ENCODE measurements around the gene SCO1. TPM values are rescaled to one million over a fixed set of nuclear protein-coding genes. Genes with fewer than 3 reads are reported as not detected.

The SCO1 gene
- total RNA-seq, 1 donor from 2014 or later: 36.0 TPM

DNA sequence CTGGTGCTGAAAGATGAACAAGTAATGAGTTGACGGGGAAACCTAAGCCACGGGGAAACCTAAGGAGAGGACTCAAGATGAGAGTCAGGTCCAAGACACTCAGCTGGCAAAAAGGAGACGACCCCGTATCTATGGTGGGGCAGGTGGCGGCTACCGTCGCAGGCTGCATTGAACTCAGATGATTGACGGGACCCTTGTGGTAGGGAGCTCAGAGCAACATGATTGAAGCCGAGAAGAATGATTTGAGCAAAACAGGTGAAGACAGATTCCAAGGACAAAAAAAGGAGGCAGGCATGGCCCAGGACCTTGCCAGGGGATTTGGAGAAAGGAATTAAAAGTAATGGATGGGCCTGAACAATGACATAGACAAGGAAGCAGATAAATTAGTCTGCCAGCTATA is 32.8 kb downstream of the SCO1 start:
- Histone ChIP-seq H2AFZ (ENCODE audit: low read depth, low read length) (no peak overlapping the region), H3K27ac (ENCODE audit: low read depth, low read length) (no peak overlapping the region), H3K36me3 (ENCODE audit: insufficient read depth, low read length) (no peaks in the 10 kb centered on the region), H3K4me2 (ENCODE audit: low read length) (no peak overlapping the region), H3K9ac (ENCODE audit: low read length) (no peak overlapping the region), H3K9me3 (ENCODE audit: insufficient read depth, low read depth, low read length) (no peaks in the 10 kb centered on the region), H3K27me3 (ENCODE audit: insufficient read depth, low read length) (no peaks in the 10 kb centered on the region), H3K4me3 (ENCODE audit: insufficient read depth, low read depth, low read length) (no peak overlapping the region), H3K79me2 (ENCODE audit: insufficient read depth, low read length) (no peaks in the 10 kb centered on the region), H4K20me1 (ENCODE audit: insufficient read depth, low read length) (no peaks in the 10 kb centered on the region), H3K4me1 (ENCODE audit: insufficient read depth, low read length) (peaks cover 4% of the 10 kb centered on the region)
- Mint-ChIP-seq H3K4me3 (ENCODE audit: unreplicated experiment) (no peak overlapping the region), H3K27me3 (ENCODE audit: low read depth, unreplicated experiment) (no peaks in the 10 kb centered on the region), H3K4me1 (ENCODE audit: low read depth, unreplicated experiment) (peaks cover 3% of the 10 kb centered on the region), H3K9me3 (ENCODE audit: unreplicated experiment) (no peaks in the 10 kb centered on the region), H3K27ac (ENCODE audit: unreplicated experiment) (no peak overlapping the region), H3K36me3 (ENCODE audit: low read depth, unreplicated experiment) (no peaks in the 10 kb centered on the region)
- FAIRE-seq (no peak), DNase-seq (ENCODE audit: low read depth) (no peak)
- TF ChIP-seq, protein P1, sequence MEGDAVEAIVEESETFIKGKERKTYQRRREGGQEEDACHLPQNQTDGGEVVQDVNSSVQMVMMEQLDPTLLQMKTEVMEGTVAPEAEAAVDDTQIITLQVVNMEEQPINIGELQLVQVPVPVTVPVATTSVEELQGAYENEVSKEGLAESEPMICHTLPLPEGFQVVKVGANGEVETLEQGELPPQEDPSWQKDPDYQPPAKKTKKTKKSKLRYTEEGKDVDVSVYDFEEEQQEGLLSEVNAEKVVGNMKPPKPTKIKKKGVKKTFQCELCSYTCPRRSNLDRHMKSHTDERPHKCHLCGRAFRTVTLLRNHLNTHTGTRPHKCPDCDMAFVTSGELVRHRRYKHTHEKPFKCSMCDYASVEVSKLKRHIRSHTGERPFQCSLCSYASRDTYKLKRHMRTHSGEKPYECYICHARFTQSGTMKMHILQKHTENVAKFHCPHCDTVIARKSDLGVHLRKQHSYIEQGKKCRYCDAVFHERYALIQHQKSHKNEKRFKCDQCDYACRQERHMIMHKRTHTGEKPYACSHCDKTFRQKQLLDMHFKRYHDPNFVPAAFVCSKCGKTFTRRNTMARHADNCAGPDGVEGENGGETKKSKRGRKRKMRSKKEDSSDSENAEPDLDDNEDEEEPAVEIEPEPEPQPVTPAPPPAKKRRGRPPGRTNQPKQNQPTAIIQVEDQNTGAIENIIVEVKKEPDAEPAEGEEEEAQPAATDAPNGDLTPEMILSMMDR (IDR thresholded peaks at IDR 0.05; ENCODE audit: insufficient read depth, low read depth, low read length): no peak
- no peak for TF ChIP-seq EZH2 (IDR thresholded peaks at IDR 0.05; ENCODE audit: insufficient read depth, low read length)

GRCh38 chr17:10663231-10663630 is 34.1 kb downstream of the SCO1 start:
- Histone ChIP-seq H3K79me2 (ENCODE audit: insufficient read depth, low read length) (no peaks in the 10 kb centered on the region), H2AFZ (ENCODE audit: low read depth, low read length) (no peak overlapping the region), H3K9me3 (ENCODE audit: insufficient read depth, low read depth, low read length) (no peaks in the 10 kb centered on the region), H4K20me1 (ENCODE audit: insufficient read depth, low read length) (no peaks in the 10 kb centered on the region), H3K4me3 (ENCODE audit: insufficient read depth, low read depth, low read length) (no peak overlapping the region), H3K4me1 (ENCODE audit: insufficient read depth, low read length) (no peaks in the 10 kb centered on the region), H3K4me2 (ENCODE audit: low read length) (no peak overlapping the region), H3K27ac (ENCODE audit: low read depth, low read length) (no peak overlapping the region), H3K36me3 (ENCODE audit: insufficient read depth, low read length) (no peaks in the 10 kb centered on the region), H3K27me3 (ENCODE audit: insufficient read depth, low read length) (no peaks in the 10 kb centered on the region), H3K9ac (ENCODE audit: low read length) (no peak overlapping the region)
- no peak overlapping the region for H3K27ac Mint-ChIP-seq (ENCODE audit: unreplicated experiment)
- DNase-seq (ENCODE audit: low read depth): no peak
- H3K4me3 Mint-ChIP-seq (ENCODE audit: unreplicated experiment): no peak overlapping the region
- peaks cover 3% of the 10 kb centered on the region for H3K36me3 Mint-ChIP-seq (ENCODE audit: low read depth, unreplicated experiment)
- H3K4me1 Mint-ChIP-seq (ENCODE audit: low read depth, unreplicated experiment): peaks cover 3% of the 10 kb centered on the region
- H3K27me3 Mint-ChIP-seq (ENCODE audit: low read depth, unreplicated experiment): no peaks in the 10 kb centered on the region
- TF ChIP-seq, protein P1 (IDR thresholded peaks at IDR 0.05; ENCODE audit: insufficient read depth, low read depth, low read length): no peak
- TF ChIP-seq EZH2 (IDR thresholded peaks at IDR 0.05; ENCODE audit: insufficient read depth, low read length): no peak
- H3K9me3 Mint-ChIP-seq (ENCODE audit: unreplicated experiment): no peaks in the 10 kb centered on the region
- no peak for FAIRE-seq

GRCh38 chr17:10661437-10661836 is 35.9 kb downstream of the SCO1 start:
- Histone ChIP-seq H3K4me2 (ENCODE audit: low read length) (no peak overlapping the region), H3K9me3 (ENCODE audit: insufficient read depth, low read depth, low read length) (no peaks in the 10 kb centered on the region), H3K9ac (ENCODE audit: low read length) (no peak overlapping the region), H3K27me3 (ENCODE audit: insufficient read depth, low read length) (no peaks in the 10 kb centered on the region), H3K4me3 (ENCODE audit: insufficient read depth, low read depth, low read length) (no peak overlapping the region), H3K79me2 (ENCODE audit: insufficient read depth, low read length) (no peaks in the 10 kb centered on the region), H3K4me1 (ENCODE audit: insufficient read depth, low read length) (no peaks in the 10 kb centered on the region), H3K36me3 (ENCODE audit: insufficient read depth, low read length) (no peaks in the 10 kb centered on the region), H3K27ac (ENCODE audit: low read depth, low read length) (no peak overlapping the region), H2AFZ (ENCODE audit: low read depth, low read length) (no peak overlapping the region), H4K20me1 (ENCODE audit: insufficient read depth, low read length) (no peaks in the 10 kb centered on the region)
- no peak for TF ChIP-seq EZH2 (IDR thresholded peaks at IDR 0.05; ENCODE audit: insufficient read depth, low read length)
- TF ChIP-seq, protein P1 (IDR thresholded peaks at IDR 0.05; ENCODE audit: insufficient read depth, low read depth, low read length): no peak
- DNase-seq (ENCODE audit: low read depth) (no peak), FAIRE-seq (no peak)
- H3K4me1 Mint-ChIP-seq (ENCODE audit: low read depth, unreplicated experiment): peaks cover 3% of the 10 kb centered on the region
- H3K27ac Mint-ChIP-seq (ENCODE audit: unreplicated experiment): peak overlapping the region; percentile 75
- H3K4me3 Mint-ChIP-seq (ENCODE audit: unreplicated experiment): no peak overlapping the region
- no peaks in the 10 kb centered on the region for H3K9me3 Mint-ChIP-seq (ENCODE audit: unreplicated experiment)
- peaks cover 3% of the 10 kb centered on the region for H3K36me3 Mint-ChIP-seq (ENCODE audit: low read depth, unreplicated experiment)
- H3K27me3 Mint-ChIP-seq (ENCODE audit: low read depth, unreplicated experiment): peaks cover 7% of the 10 kb centered on the region

Data from astrocyte (in vitro differentiated cells and primary cell).